Spleen (tissue), 11 donors: ENCODE data around the gene DGCR6L. TPM values are rescaled to one million over a fixed set of nuclear protein-coding genes. Genes with fewer than 3 reads are reported as not detected.
"Not testable (repeated sequence)": the region's sequence is repeated elsewhere in the genome, so short reads cannot be mapped to it uniquely, and the experiment has no call there.

ENCODE experiments used
- DNase-seq: peaks from one replicate; pipeline ENCODE4 v3.0.0-alpha.2; 2020
- H3K27ac ChIP-seq, 8 donors: fragments of 200-600 bp; sonication (generic) in 7 of 8; 1 replicate in 4 of 8; 2 replicates in 4 of 8; pipeline versions ENCODE4 v1.5.0 to v1.8.0; 2016 to 2021; ENCODE audit warnings: inconsistent platforms in 4 of 8, mild to moderate bottlenecking in 4 of 8, moderate library complexity in 1 of 8
- H3K27me3 ChIP-seq, 7 donors: fragments of 200-600 bp; sonication (generic) in 6 of 7; replicated peaks in 1 of 7; 1 replicate in 4 of 7; 2 replicates in 3 of 7; pipeline versions ENCODE4 v1.5.0 to v1.8.0; 2016 to 2021; ENCODE audit warnings: inconsistent platforms in 3 of 7, mild to moderate bottlenecking in 1 of 7
- H3K36me3 ChIP-seq, 6 donors: fragments of 200-600 bp; sonication (generic) in 5 of 6; 1 replicate in 4 of 6; 2 replicates in 2 of 6; pipeline versions ENCODE4 v1.5.0 to v1.8.0; 2016 to 2021; ENCODE audit warnings: inconsistent platforms in 2 of 6
- H3K4me1 ChIP-seq, 6 donors: fragments of 200-600 bp; sonication (generic) in 5 of 6; 1 replicate in 3 of 6; 2 replicates in 3 of 6; pipeline versions ENCODE4 v1.5.0 to v1.8.0; 2016 to 2021; ENCODE audit warnings: inconsistent platforms in 3 of 6
- H3K4me3 ChIP-seq, 8 donors: fragments of 200-600 bp; sonication (generic) in 7 of 8; 1 replicate in 4 of 8; 2 replicates in 4 of 8; pipeline versions ENCODE4 v1.5.0 to v1.8.0; 2016 to 2021; ENCODE audit warnings: inconsistent platforms in 4 of 8, mild to moderate bottlenecking in 4 of 8, moderate library complexity in 2 of 8
- H3K9me3 ChIP-seq, 8 donors: fragments of 200-600 bp; sonication (generic) in 7 of 8; 1 replicate in 4 of 8; 2 replicates in 4 of 8; pipeline versions ENCODE4 v1.5.0 to v1.8.0; 2016 to 2021; ENCODE audit warnings: inconsistent platforms in 4 of 8
- CTCF ChIP-seq, 11 experiments: fragments of 200-600 bp in 7 of 11; fragments of 450-650 bp in 4 of 11; sonication (generic) in 4 of 11; IDR thresholded peaks in 8 of 11; conservative IDR thresholded peaks in 3 of 11; 1 replicate in 7 of 11; 2 replicates in 4 of 11; pipeline versions ENCODE4 v1.4.0 to v1.8.0; 2016 to 2021; ENCODE audit warnings: antibody characterized with exemption in 11 of 11, inconsistent platforms in 4 of 11, mild to moderate bottlenecking in 1 of 11
- POLR2A ChIP-seq, 3 donors: fragments of 450-650 bp; IDR thresholded peaks; one replicate each; pipeline ENCODE4 v1.5.1; 2017; ENCODE audit warnings: antibody characterized with exemption in 3 of 3, mild to moderate bottlenecking in 1 of 3
- POLR2AphosphoS5 ChIP-seq, 3 donors: sonication (generic); formaldehyde crosslinking; IDR thresholded peaks; one replicate each; pipeline ENCODE4 v1.5.1; 2017; ENCODE audit warnings: antibody characterized with exemption in 3 of 3
- WGBS, 5 donors: extraction: QIAGEN DNeasy Blood & Tissue Kit in 3 of 5; methylation state at CpG; one replicate each; pipeline versions ENCODE4 v1.1.5 to v1.1.7; 2013 to 2018; 5-methylcytosine and 5-hydroxymethylcytosine counted together
- intact Hi-C: fragments of 100-400 bp; cut with DNase I; formaldehyde crosslinking; loops from one replicate; pipeline ENCODE4 v1.15.0; 2023; ENCODE audit warnings: low total_unique reads
- polyA plus RNA-seq, 3 donors: library from polyadenylated mRNA; stranded (reverse); fragments of 200-250 nt; gene quantifications; one replicate each; pipeline ENCODE4 v1.2.1, GENCODE V29; 2013
- total RNA-seq, 7 donors: library from RNA; depleted of rRNA in 3 of 7; stranded (reverse); fragments of >200 nt in 3 of 7; fragmentation: NEBNext Ultra II Directional in 4 of 7; extraction: Animal tissue kit (Norgen Biotek cat#: 25700) in 4 of 7; gene quantifications; one replicate each; pipeline versions ENCODE4 v1.1.0 to v1.2.1, GENCODE V29; 2016 to 2021
- donor health status: healthy with polysubstance abuse.
- donor health status: DM: no; HTN: no; CAD: no; lungs with moderate emphysema.
- donor health status: DM: no; HTN: no; CAD: no.
- donor health status: Bipolar disorder and iron deficiency.
- donor health status: healthy.
- donor health status: DM: no; HTN: no; CAD: no.
- donor health status: DM: yes; HTN: yes; CAD: no.

The DGCR6L gene
- total and polyA plus RNA-seq, 10 donors, result 25.6 to 70.0 (median 34.9) TPM

- intact Hi-C loops, result no loop called here
- WGBS, 5 donors, result 84 to 91% (median 88%) methylated on average over 4 to 14 of the region's 14 CpGs
- no peaks in the 10 kb centered on the region for H3K9me3 ChIP-seq
- no peak for DNase-seq
- H3K27me3 ChIP-seq, result peaks cover 0 to 14% (median 10%) of the 10 kb centered on the region in 7 donors
- no peaks in the 10 kb centered on the region for H3K36me3 ChIP-seq
- H3K4me1 ChIP-seq, result peaks cover 7 to 25% (median 18%) of the 10 kb centered on the region in 6 donors
- H3K4me3 ChIP-seq, result no peak overlapping the region
- TF ChIP-seq CTCF (IDR thresholded peaks at IDR 0.05 in 8 of 11, conservative IDR thresholded peaks at IDR 0.05 in 3 of 11) (no peak), POLR2A (IDR thresholded peaks at IDR 0.05) (no peak), POLR2AphosphoS5 (IDR thresholded peaks at IDR 0.05) (no peak)
- H3K27ac ChIP-seq, result no peak overlapping the region
Measured at GRCh38 chr22:20271114-20271994, 48.5 kb downstream of the DGCR6L start.

GRCh38 chr22:20270190-20271113 is 49.4 kb downstream of the DGCR6L start:
- 76 to 85% (median 82%) methylated on average over 15 to 23 of the region's 23 CpGs for WGBS, 5 donors
- DNase-seq, H3K27ac ChIP-seq, intact Hi-C loops, H3K9me3 ChIP-seq, H3K36me3 ChIP-seq, H3K4me3 ChIP-seq: not testable (repeated sequence)
- Histone ChIP-seq H3K4me1 (peaks cover 7 to 31% (median 21%) of the 10 kb centered on the region in 6 donors), H3K27me3 (peaks cover 0 to 16% (median 10%) of the 10 kb centered on the region in 7 donors)

- H3K9me3 ChIP-seq, H3K27ac ChIP-seq, H3K36me3 ChIP-seq, H3K4me3 ChIP-seq, DNase-seq: not testable (repeated sequence)
- H3K27me3 ChIP-seq, result peaks cover 0 to 16% (median 10%) of the 10 kb centered on the region in 7 donors
- peaks cover 7 to 39% (median 25%) of the 10 kb centered on the region in 6 donors for H3K4me1 ChIP-seq
- WGBS, 5 donors, result 90 to 100% (median 93%) methylated on average over 3 to 8 of the region's 8 CpGs
- intact Hi-C loops, result loop anchor here (5.0 kb wide), 1 partner anchor 112 kb away; no protein-coding TSS in a partner anchor
Measured at GRCh38 chr22:20269673-20270072, 50.2 kb downstream of the DGCR6L start.

- H3K36me3 ChIP-seq, H3K9me3 ChIP-seq, DNase-seq, H3K27ac ChIP-seq, H3K4me3 ChIP-seq: not testable (repeated sequence)
- 67 to 100% (median 83%) methylated on average over 2 to 4 of the region's 4 CpGs; no CpG with 5 or more reads in 1 of the 5 donors for WGBS, 5 donors
- Histone ChIP-seq H3K27me3 (peaks cover 0 to 16% (median 10%) of the 10 kb centered on the region in 7 donors), H3K4me1 (peaks cover 7 to 43% (median 27%) of the 10 kb centered on the region in 6 donors)
- intact Hi-C loops, result loop anchor here (5.0 kb wide), 1 partner anchor 112 kb away; no protein-coding TSS in a partner anchor
Measured at GRCh38 chr22:20269201-20269600, 50.7 kb downstream of the DGCR6L start.

GRCh38 chr22:20268279-20269012 is 51.4 kb downstream of the DGCR6L start, which contains the start of gene RTN4R:
TSS of gene RTN4R (minus strand) at chr22:20268318. CDS start at chr22:20268092, 226 bp downstream.
- H3K27me3 ChIP-seq, result peaks cover 0 to 16% (median 10%) of the 10 kb centered on the region in 7 donors
- peaks cover 7 to 51% (median 31%) of the 10 kb centered on the region in 6 donors for H3K4me1 ChIP-seq
- H3K36me3 ChIP-seq, result no peaks in the 10 kb centered on the region
- intact Hi-C loops, result loop anchor here (5.0 kb wide), 1 partner anchor 111 kb away; no protein-coding TSS in a partner anchor
- DNase-seq, result peak; percentile 90
- WGBS, 5 donors, result 16 to 41% (median 24%) methylated on average over 10 to 58 of the region's 58 CpGs
- peak within 1 kb of the TSS; percentile 25 to 73 (median 48) for H3K4me3 ChIP-seq
- H3K9me3 ChIP-seq, result no peaks in the 10 kb centered on the region
- H3K27ac ChIP-seq, result peak within 1 kb of the TSS in 6 of 8 donors; percentile 39 to 64 (median 50)
- TF ChIP-seq CTCF (IDR thresholded peaks at IDR 0.05 in 8 of 11, conservative IDR thresholded peaks at IDR 0.05 in 3 of 11), result peak in 10 of 11 experiments; percentile 31 to 88 (median 82)
- no peak for TF ChIP-seq POLR2AphosphoS5 (IDR thresholded peaks at IDR 0.05)
